ENCODE measurements around the gene HIPK1.

Gene HIPK1

GRCh38 chr1:113928941-113929749 lies at the start of gene HIPK1:
Gene HIPK1, plus strand, starts transcription at chr1:113929324.
- no peak for DNase-seq (ENCODE audit: low read depth)

GRCh38 chr1:113879739-113880038 lies 49.4 kb upstream of the HIPK1 start:
- DNase-seq (ENCODE audit: low read depth) = no peak

GRCh38 chr1:113881661-113882060 lies 47.5 kb upstream of the HIPK1 start:
- DNase-seq (ENCODE audit: low read depth) = no peak

GRCh38 chr1:113886417-113887401 lies 42.4 kb upstream of the HIPK1 start:
- DNase-seq (ENCODE audit: low read depth) = no peak

- no peak for DNase-seq (ENCODE audit: low read depth)
These were observed 41.5 kb upstream of the HIPK1 start, which contains the start of gene BCL2L15 for GRCh38 chr1:113887402-113888175. Gene BCL2L15, minus strand, starts transcription at chr1:113887581. Its CDS starts 206 bp downstream, at chr1:113887375.

- DNase-seq (ENCODE audit: low read depth) = no peak
These were observed 38.3 kb upstream of the HIPK1 start for GRCh38 chr1:113890816-113891215.

- DNase-seq (ENCODE audit: low read depth) = no peak
These were observed 37.4 kb upstream of the HIPK1 start for GRCh38 chr1:113891631-113892220.

- no peak for DNase-seq (ENCODE audit: low read depth)
These were observed 35.9 kb upstream of the HIPK1 start for GRCh38 chr1:113893267-113893666.

GRCh38 chr1:113895098-113895497 lies 34.0 kb upstream of the HIPK1 start:
- no peak for DNase-seq (ENCODE audit: low read depth)

- DNase-seq (ENCODE audit: low read depth) = no peak
These were observed 33.2 kb upstream of the HIPK1 start for GRCh38 chr1:113895961-113896360.

GRCh38 chr1:113898241-113898814 lies 30.8 kb upstream of the HIPK1 start:
- no peak for DNase-seq (ENCODE audit: low read depth)

- DNase-seq (ENCODE audit: low read depth) = no peak
These were observed 30.0 kb upstream of the HIPK1 start for GRCh38 chr1:113899111-113899510.

- DNase-seq (ENCODE audit: low read depth) = no peak
These were observed 27.9 kb upstream of the HIPK1 start for GRCh38 chr1:113901191-113901590.

GRCh38 chr1:113903501-113904292 lies 25.4 kb upstream of the HIPK1 start:
- DNase-seq (ENCODE audit: low read depth) = no peak

GRCh38 chr1:113904293-113904673 lies 24.8 kb upstream of the HIPK1 start:
- DNase-seq (ENCODE audit: low read depth) = no peak

GRCh38 chr1:113904674-113905434 lies 24.3 kb upstream of the HIPK1 start, which contains the start of the genes AP4B1 and DCLRE1B:
Gene AP4B1, minus strand, starts transcription at chr1:113904799. Its CDS starts 82 bp downstream, at chr1:113904717.
Gene DCLRE1B, plus strand, starts transcription at chr1:113905326. Its CDS starts 261 bp downstream, at chr1:113905587.
- DNase-seq (ENCODE audit: low read depth) = peak; percentile 99

GRCh38 chr1:113905435-113905861 lies 23.7 kb upstream of the HIPK1 start:
- DNase-seq (ENCODE audit: low read depth) = no peak

GRCh38 chr1:113912594-113913311 lies 16.4 kb upstream of the HIPK1 start:
- no peak for DNase-seq (ENCODE audit: low read depth)

- DNase-seq (ENCODE audit: low read depth) = no peak
These were observed 15.8 kb upstream of the HIPK1 start for GRCh38 chr1:113913312-113913668.

Data from HS-5 (cell line).